OCI-LY1 (cell line): Measurements from ENCODE around the gene ADGRL2.

Source experiments
- H2AFZ ChIP-seq: fragments of 200-600 bp; sonication (generic), shearing (Covaris generic); 2 replicates; pipeline ENCODE4 v1.6.0; 2014; ENCODE audit warnings: antibody characterized with exemption, mild to moderate bottlenecking, low read length
- H3F3A ChIP-seq: fragments of 200-600 bp; sonication (generic), shearing (Covaris generic); 2 replicates; pipeline ENCODE4 v1.6.0; 2014; ENCODE audit warnings: mild to moderate bottlenecking, antibody characterized with exemption, low read length, moderate library complexity; ENCODE audit not compliant: insufficient read depth
- H3K27ac ChIP-seq: fragments of 200-600 bp; sonication (generic); 2 replicates; pipeline ENCODE4 v1.5.1; 2014; ENCODE audit warnings: low read length, mixed run types, mild to moderate bottlenecking, low read depth; ENCODE audit not compliant: poor library complexity, severe bottlenecking
- H3K27me3 ChIP-seq: fragments of 200-600 bp; sonication (generic); 2 replicates; pipeline ENCODE4 v1.6.0; 2014; ENCODE audit warnings: antibody characterized with exemption, mild to moderate bottlenecking, low read length, moderate library complexity; ENCODE audit not compliant: insufficient read depth
- H3K36me3 ChIP-seq: fragments of 200-600 bp; sonication (generic); 2 replicates; pipeline ENCODE4 v1.6.1; 2014; ENCODE audit warnings: mild to moderate bottlenecking, antibody characterized with exemption, low read length, moderate library complexity, mixed read lengths; ENCODE audit not compliant: insufficient read depth
- H3K4me1 ChIP-seq: fragments of 200-600 bp; sonication (generic); 2 replicates; pipeline ENCODE4 v1.5.1; 2014; ENCODE audit warnings: mild to moderate bottlenecking, low read length, moderate library complexity; ENCODE audit not compliant: insufficient read depth, severe bottlenecking
- H3K4me2 ChIP-seq: fragments of 200-600 bp; sonication (generic), shearing (Covaris generic); 2 replicates; pipeline ENCODE4 v1.6.1; 2014; ENCODE audit warnings: low read length
- H3K4me3 ChIP-seq: fragments of 200-600 bp; sonication (generic); 2 replicates; pipeline ENCODE4 v1.5.1; 2014; ENCODE audit warnings: low read length, low read depth, mild to moderate bottlenecking, mixed read lengths; ENCODE audit not compliant: poor library complexity, severe bottlenecking
- H3K79me2 ChIP-seq: fragments of 200-600 bp; shearing (Covaris generic); 2 replicates; pipeline ENCODE4 v1.6.1; 2016; ENCODE audit warnings: mixed run types, low read length, mixed read lengths; ENCODE audit not compliant: insufficient read depth
- H3K9ac ChIP-seq: fragments of 200-600 bp; sonication (generic), shearing (Covaris generic); 2 replicates; pipeline ENCODE4 v1.6.1; 2014; ENCODE audit warnings: mild to moderate bottlenecking, low read length, mixed read lengths
- H3K9me2 ChIP-seq: fragments of 200-600 bp; sonication (generic), shearing (Covaris generic); 2 replicates; pipeline ENCODE4 v1.6.1; 2014; ENCODE audit warnings: low read depth, mild to moderate bottlenecking, low read length, mixed read lengths
- H3K9me3 ChIP-seq: fragments of 200-600 bp; shearing (Covaris generic); 2 replicates; pipeline ENCODE4 v1.6.1; 2014; ENCODE audit warnings: low read length, mixed read lengths
- H4K20me1 ChIP-seq: fragments of 200-600 bp; sonication (generic), shearing (Covaris generic); 2 replicates; pipeline ENCODE4 v1.6.0; 2016; ENCODE audit warnings: mild to moderate bottlenecking, low read length; ENCODE audit not compliant: insufficient read depth
- EZH2 ChIP-seq: fragments of 200-600 bp; sonication (generic), shearing (Covaris generic); IDR thresholded peaks from 2 replicates; pipeline ENCODE4 v1.8.0; 2017; ENCODE audit warnings: borderline replicate concordance, mixed run types, mild to moderate bottlenecking, antibody characterized with exemption, low read length, moderate library complexity, mixed read lengths
- TF ChIP-seq, protein P1 (sequence below): fragments of 200-600 bp; sonication (generic), shearing (Covaris generic); IDR thresholded peaks from 2 replicates; pipeline ENCODE4 v1.5.1; 2017; ENCODE audit warnings: mild to moderate bottlenecking, antibody characterized with exemption, low read length, moderate library complexity, mixed read lengths

ADGRL2 gene

DNA sequence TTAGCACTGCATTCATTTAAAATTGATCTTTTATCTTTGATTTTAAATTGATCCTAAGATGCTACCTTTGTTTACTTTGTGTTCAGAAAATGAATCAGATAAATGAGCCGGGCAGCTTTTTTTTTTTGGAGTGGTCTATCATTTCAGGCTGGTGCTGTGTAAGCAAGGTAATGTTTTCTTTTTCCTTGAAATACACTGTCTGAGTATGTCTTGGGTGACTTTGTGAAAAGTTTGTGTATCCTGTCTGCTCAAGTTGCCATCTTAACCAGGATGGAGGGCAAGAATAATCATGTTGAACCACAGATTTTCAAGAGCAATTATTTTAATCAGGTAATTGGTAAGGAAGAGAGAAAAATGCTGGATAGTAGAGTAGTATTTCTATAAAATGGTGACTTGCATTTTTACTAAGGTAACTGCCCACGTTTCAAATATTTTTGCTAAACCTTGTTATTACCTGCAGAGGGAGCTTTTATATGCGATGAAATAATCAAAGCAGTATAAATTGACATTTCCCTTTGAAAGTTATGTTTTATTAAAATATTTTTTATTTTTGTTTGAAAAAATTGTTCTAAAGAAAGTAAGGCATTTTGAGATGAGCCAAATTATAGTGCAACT lies 11.1 kb downstream of the ADGRL2 start:
- H3K4me3 ChIP-seq: no peak overlapping the region
- H3K9ac ChIP-seq: no peak overlapping the region
- no peak overlapping the region for H3K27ac ChIP-seq
- H3K4me2 ChIP-seq: no peak overlapping the region
- H4K20me1 ChIP-seq: no peaks in the 10 kb centered on the region
- H3K79me2 ChIP-seq: no peaks in the 10 kb centered on the region
- H2AFZ ChIP-seq: no peak overlapping the region
- no peaks in the 10 kb centered on the region for H3K36me3 ChIP-seq
- no peak for TF ChIP-seq EZH2
- TF ChIP-seq, protein P1, sequence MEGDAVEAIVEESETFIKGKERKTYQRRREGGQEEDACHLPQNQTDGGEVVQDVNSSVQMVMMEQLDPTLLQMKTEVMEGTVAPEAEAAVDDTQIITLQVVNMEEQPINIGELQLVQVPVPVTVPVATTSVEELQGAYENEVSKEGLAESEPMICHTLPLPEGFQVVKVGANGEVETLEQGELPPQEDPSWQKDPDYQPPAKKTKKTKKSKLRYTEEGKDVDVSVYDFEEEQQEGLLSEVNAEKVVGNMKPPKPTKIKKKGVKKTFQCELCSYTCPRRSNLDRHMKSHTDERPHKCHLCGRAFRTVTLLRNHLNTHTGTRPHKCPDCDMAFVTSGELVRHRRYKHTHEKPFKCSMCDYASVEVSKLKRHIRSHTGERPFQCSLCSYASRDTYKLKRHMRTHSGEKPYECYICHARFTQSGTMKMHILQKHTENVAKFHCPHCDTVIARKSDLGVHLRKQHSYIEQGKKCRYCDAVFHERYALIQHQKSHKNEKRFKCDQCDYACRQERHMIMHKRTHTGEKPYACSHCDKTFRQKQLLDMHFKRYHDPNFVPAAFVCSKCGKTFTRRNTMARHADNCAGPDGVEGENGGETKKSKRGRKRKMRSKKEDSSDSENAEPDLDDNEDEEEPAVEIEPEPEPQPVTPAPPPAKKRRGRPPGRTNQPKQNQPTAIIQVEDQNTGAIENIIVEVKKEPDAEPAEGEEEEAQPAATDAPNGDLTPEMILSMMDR: 0 out of 2 replicates have a peak, but pooled peaks have one; percentile 13
- no peaks in the 10 kb centered on the region for H3K9me2 ChIP-seq
- H3K27me3 ChIP-seq: no peaks in the 10 kb centered on the region
- H3K9me3 ChIP-seq: no peaks in the 10 kb centered on the region
- H3F3A ChIP-seq: no peaks in the 10 kb centered on the region
- H3K4me1 ChIP-seq: no peaks in the 10 kb centered on the region

- no peak overlapping the region for H3K9ac ChIP-seq
- H3K27ac ChIP-seq: no peak overlapping the region
- no peaks in the 10 kb centered on the region for H3K27me3 ChIP-seq
- H3K9me2 ChIP-seq: no peaks in the 10 kb centered on the region
- TF ChIP-seq EZH2: no peak
- TF ChIP-seq, protein P1: no peak
- no peaks in the 10 kb centered on the region for H3K79me2 ChIP-seq
- H4K20me1 ChIP-seq: no peaks in the 10 kb centered on the region
- H3K36me3 ChIP-seq: no peaks in the 10 kb centered on the region
- H2AFZ ChIP-seq: no peak overlapping the region
- H3K9me3 ChIP-seq: no peaks in the 10 kb centered on the region
- H3K4me1 ChIP-seq: no peaks in the 10 kb centered on the region
- H3F3A ChIP-seq: no peaks in the 10 kb centered on the region
- H3K4me3 ChIP-seq: no peak overlapping the region
- H3K4me2 ChIP-seq: no peak overlapping the region
Measured at GRCh38 chr1:81812712-81813111, 12.0 kb downstream of the ADGRL2 start.

GRCh38 chr1:81813691-81814090 lies 13.0 kb downstream of the ADGRL2 start:
- Histone ChIP-seq H3K9me3 (no peaks in the 10 kb centered on the region), H3K4me2 (no peak overlapping the region), H3K4me1 (no peaks in the 10 kb centered on the region), H3K36me3 (no peaks in the 10 kb centered on the region), H3K4me3 (no peak overlapping the region), H3K27me3 (no peaks in the 10 kb centered on the region), H3K79me2 (no peaks in the 10 kb centered on the region), H2AFZ (no peak overlapping the region), H3K27ac (no peak overlapping the region), H4K20me1 (no peaks in the 10 kb centered on the region), H3F3A (no peaks in the 10 kb centered on the region), H3K9ac (no peak overlapping the region), H3K9me2 (no peaks in the 10 kb centered on the region)
- TF ChIP-seq, protein P1: no peak
- TF ChIP-seq EZH2: no peak
